AG04450 (cell line): ENCODE results near the gene GOLGA6A. TPM values are rescaled to one million over a fixed set of nuclear protein-coding genes. Genes with fewer than 3 reads are reported as not detected.
A peak's percentile ranks its signal among the peaks of the same experiment; 100 is the strongest.
"Not testable (repeated sequence)": the region's sequence is repeated elsewhere in the genome, so short reads cannot be mapped to it uniquely, and the experiment has no call there.

ENCODE experiments used
- CTCF ChIA-PET: fragments of 300-600, 350-600 bp; formaldehyde crosslinking; extraction: SDS; loops from one replicate; lab custom pipeline; 2022; ENCODE audit warnings: antibody characterized with exemption, inconsistent platforms; lab: Charles Lee
- POLR2A ChIA-PET: fragments of 350-600 bp; formaldehyde crosslinking; extraction: SDS; loops from one replicate; lab custom pipeline; 2021; ENCODE audit warnings: antibody characterized with exemption, inconsistent platforms; lab: Yijun Ruan, JAX
- DNase-seq: peaks from one replicate; pipeline ENCODE4 v3.0.0-alpha.2; 2011; ENCODE audit warnings: low read depth, low spot score
- H3K27ac ChIP-seq: one replicate; pipeline ENCODE4 v1.5.1; 2012; ENCODE audit warnings: low read depth, low read length, control low read depth
- H3K27me3 ChIP-seq: one replicate; pipeline ENCODE4 v1.6.0; 2012; ENCODE audit warnings: low read length; ENCODE audit not compliant: control insufficient read depth, insufficient read depth
- H3K4me3 ChIP-seq: 2 replicates; pipeline ENCODE4 v1.5.1; 2011; ENCODE audit warnings: mild to moderate bottlenecking, low read depth, low read length, control low read depth
- H3K9me3 ChIP-seq: 2 replicates; pipeline ENCODE4 v1.5.1; 2012; ENCODE audit warnings: low read length; ENCODE audit not compliant: control insufficient read depth, insufficient read depth
- polyA plus RNA-seq: library from polyadenylated mRNA; depleted of rRNA; stranded (reverse); fragments of >200 nt; gene quantifications from 2 replicates; pipeline ENCODE4 v1.2.3, GENCODE V29; 2011
- TF ChIP-seq, protein P1 (sequence below): IDR thresholded peaks from 2 replicates; pipeline ENCODE4 v1.5.1; 2011; ENCODE audit warnings: low read depth, low read length, control low read depth, inconsistent platforms

Gene GOLGA6A
- polyA plus RNA-seq, 1 experiment = not detected

DNA sequence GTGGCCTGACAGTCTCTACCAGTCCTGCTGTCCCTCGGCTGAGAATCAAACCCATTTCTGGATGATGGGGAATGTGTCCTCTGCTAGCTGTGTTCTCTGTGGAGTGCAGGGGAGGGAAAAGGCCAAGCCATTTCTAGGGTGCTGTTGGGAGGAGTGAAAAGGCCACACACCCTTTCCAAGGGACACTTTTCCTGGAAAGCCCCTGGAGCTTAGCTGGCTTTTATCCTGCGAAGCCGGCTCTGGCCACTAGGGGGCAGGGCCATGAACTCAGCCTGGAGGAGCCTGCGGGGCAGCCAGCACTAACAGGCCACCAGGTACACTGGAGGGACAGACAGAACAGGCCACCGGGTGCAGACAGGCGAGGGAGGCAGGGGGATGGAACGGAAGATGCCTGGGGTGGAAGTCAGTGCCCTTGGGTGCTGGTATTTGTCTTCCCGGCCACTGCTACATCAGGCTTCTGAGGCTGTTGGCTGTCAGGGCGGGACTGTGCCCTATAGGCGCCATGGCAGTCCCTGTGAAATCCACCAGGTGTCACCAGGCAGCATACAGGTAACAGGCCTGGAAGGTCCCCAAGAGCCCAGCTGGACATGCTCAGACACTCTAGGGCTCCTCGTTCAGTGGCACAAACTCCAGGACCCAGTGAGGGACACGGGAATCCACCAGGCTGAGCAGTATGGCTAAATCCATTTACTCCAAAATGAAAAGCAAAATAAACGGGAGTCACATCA, 16.5 kb downstream of the GOLGA6A start:
- DNase-seq, H3K27me3 ChIP-seq, CTCF ChIA-PET, H3K9me3 ChIP-seq, H3K27ac ChIP-seq, H3K4me3 ChIP-seq, POLR2A ChIA-PET: not testable (repeated sequence)
- TF ChIP-seq, protein P1, sequence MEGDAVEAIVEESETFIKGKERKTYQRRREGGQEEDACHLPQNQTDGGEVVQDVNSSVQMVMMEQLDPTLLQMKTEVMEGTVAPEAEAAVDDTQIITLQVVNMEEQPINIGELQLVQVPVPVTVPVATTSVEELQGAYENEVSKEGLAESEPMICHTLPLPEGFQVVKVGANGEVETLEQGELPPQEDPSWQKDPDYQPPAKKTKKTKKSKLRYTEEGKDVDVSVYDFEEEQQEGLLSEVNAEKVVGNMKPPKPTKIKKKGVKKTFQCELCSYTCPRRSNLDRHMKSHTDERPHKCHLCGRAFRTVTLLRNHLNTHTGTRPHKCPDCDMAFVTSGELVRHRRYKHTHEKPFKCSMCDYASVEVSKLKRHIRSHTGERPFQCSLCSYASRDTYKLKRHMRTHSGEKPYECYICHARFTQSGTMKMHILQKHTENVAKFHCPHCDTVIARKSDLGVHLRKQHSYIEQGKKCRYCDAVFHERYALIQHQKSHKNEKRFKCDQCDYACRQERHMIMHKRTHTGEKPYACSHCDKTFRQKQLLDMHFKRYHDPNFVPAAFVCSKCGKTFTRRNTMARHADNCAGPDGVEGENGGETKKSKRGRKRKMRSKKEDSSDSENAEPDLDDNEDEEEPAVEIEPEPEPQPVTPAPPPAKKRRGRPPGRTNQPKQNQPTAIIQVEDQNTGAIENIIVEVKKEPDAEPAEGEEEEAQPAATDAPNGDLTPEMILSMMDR = peak; percentile 22; the same call in 1 of the 2 replicates

DNA sequence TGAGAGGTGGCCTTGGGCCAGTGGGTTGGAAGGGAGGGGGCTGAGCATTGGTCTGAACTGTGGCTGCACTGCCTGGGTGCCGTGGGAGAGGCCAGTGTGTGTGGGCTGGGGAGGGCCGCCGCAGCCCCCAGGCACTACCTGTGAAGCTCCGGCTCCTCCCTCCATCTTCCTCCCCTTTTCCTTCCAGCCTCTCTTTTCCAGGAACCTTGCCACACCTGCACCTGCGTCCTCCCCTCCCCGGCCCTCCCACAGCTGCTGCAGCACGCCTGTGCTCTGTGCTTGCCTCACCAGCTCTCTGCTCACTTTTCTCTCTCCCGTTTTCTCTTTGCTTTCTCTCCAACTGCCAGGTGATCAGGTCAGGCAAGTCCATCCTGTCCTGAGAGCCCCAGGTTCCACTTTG, 17.5 kb downstream of the GOLGA6A start:
- H3K27me3 ChIP-seq = peaks cover 17% of the 10 kb centered on the region
- H3K27ac ChIP-seq, DNase-seq, H3K9me3 ChIP-seq, POLR2A ChIA-PET, H3K4me3 ChIP-seq: not testable (repeated sequence)
- CTCF ChIA-PET = interaction anchor here (0.6 to 1.1 kb wide), 3 partner anchors 9 to 256 kb away, joined by 3 read pairs; no protein-coding TSS in a partner anchor

DNA sequence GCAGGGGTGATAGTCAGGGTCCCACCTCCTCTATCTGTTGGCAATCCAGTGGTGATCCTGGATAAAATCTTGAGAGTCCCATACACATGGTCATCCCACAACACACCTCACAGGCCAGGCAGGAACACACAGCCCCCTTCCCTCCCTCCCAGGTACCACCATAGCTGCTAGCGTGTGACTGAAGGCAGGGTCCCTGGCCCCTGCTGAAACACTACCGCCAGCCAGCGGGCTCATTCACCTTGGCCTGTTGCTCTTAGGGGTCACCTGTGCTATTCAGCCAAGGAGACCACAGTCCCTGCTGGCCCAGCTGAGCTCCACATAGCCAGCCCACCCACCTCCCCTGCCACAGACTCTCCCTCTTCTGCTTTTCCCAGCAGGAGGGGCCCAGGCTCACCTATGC, 18.2 kb downstream of the GOLGA6A start:
- H3K4me3 ChIP-seq, POLR2A ChIA-PET, H3K27ac ChIP-seq, H3K9me3 ChIP-seq, DNase-seq: not testable (repeated sequence)
- peaks cover 17% of the 10 kb centered on the region for H3K27me3 ChIP-seq
- CTCF ChIA-PET = interaction anchor here (0.6 to 1.6 kb wide), 4 partner anchors 9 to 257 kb away, joined by 3 read pairs; no protein-coding TSS in a partner anchor

DNA sequence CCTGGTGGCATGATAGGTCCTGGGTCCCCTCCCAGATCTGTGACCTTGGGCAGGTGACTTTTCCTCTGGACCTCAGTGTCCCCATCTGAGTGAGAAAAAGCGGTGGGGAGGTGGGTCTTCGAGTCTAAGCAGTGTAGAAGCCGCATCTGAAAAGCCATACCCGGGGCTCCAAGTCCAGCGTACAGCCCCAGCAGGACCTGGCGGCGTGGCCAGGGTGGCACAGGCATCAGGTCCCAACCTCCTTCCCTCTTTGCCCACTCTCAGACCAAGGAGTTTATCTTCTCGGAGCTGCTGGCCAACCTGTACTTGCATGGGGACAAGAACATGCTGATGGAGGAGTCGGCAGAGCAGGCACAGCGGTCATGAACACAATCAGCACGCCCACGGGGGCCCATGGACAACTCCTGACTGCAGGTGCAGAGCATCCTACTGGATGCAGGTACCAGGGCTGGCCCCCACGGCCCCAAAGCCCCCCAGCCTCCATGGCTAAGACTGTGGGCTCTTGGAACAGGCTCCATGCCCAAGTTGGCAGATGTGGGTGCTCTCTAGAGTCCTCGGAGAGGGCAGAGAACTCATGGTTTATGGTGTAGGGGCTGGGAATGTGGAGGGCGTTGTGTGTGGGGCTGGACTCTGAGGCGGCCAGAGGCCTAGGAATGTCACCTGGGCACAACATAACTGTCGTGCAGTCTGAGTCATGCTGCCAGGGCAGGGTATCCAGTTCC, 18.8 kb downstream of the GOLGA6A start:
- POLR2A ChIA-PET, DNase-seq, H3K9me3 ChIP-seq, H3K4me3 ChIP-seq, H3K27ac ChIP-seq: not testable (repeated sequence)
- CTCF ChIA-PET = interaction anchor here (1.1 to 1.6 kb wide), 2 partner anchors 10 to 257 kb away, joined by 3 read pairs; no protein-coding TSS in a partner anchor
- peaks cover 17% of the 10 kb centered on the region for H3K27me3 ChIP-seq

DNA sequence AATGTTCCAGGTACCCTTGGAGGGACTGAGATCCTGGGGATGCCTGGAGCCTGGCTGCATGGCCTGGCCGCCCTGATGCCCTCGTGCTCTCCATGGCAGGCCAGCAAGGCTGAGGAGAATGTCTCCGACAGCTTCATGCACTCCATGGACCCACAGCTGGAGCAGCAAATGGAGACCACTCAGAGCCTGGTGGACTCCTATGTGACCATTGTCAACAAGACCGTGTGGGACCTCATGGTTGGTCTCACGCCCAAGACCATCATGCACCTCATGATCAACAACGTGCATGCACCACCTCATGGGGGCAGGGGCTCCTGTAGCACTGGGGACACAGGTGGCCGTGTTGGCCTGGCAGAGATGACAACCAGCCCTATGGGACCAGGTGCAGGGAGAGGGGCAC, 19.7 kb downstream of the GOLGA6A start:
- Histone ChIP-seq H3K27ac (no peak overlapping the region), H3K9me3 (peaks cover 2% of the 10 kb centered on the region; the same call in 1 of the 2 replicates), H3K27me3 (peaks cover 21% of the 10 kb centered on the region), H3K4me3 (no peak overlapping the region)
- ChIA-PET CTCF (interaction anchor here (1.6 kb wide), 1 partner anchor 9 kb away, joined by 3 read pairs; no protein-coding TSS in a partner anchor), POLR2A (no interaction called here)
- DNase-seq = no peak
- TF ChIP-seq, protein P1 = no peak

DNA sequence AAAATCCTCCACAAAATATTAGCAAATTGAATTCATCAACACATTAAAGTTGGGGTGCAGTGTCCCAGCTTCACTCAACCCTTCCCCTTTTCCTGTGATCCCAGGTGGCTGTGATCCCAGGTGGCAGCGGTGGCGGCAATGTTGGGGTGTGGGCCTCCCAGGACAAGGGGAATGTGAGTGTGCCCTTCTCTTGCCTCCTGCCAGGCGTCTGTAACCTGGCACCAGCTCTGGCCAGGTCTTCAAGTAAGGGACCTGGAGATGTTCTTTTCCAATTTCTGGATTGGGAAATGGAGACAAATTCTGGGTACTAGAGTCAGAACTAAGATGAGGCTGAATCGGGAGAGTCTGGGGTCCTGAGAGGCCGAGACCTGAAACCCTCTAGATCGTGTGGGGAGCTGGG, 20.1 kb downstream of the GOLGA6A start:
- H3K27me3 ChIP-seq = peaks cover 22% of the 10 kb centered on the region
- POLR2A ChIA-PET = no interaction called here
- no peak for DNase-seq
- TF ChIP-seq, protein P1 = no peak
- H3K27ac ChIP-seq = no peak overlapping the region
- CTCF ChIA-PET = interaction anchor here (1.6 kb wide), 1 partner anchor 9 kb away, joined by 3 read pairs; no protein-coding TSS in a partner anchor
- peaks cover 2% of the 10 kb centered on the region; the same call in 1 of the 2 replicates for H3K9me3 ChIP-seq
- no peak overlapping the region for H3K4me3 ChIP-seq
